LNCaP clone FGC (cell line): ENCODE results near the gene PNCK.

ENCODE experiments used
- DNase-seq: peaks from one replicate; pipeline ENCODE4 v3.0.0-alpha.2; 2011; ENCODE audit warnings: low read depth
- H3K4me3 ChIP-seq: 2 replicates; pipeline ENCODE4 v1.5.1; 2011; ENCODE audit warnings: mild to moderate bottlenecking, low read depth, low read length, control low read depth
- CTCF ChIP-seq: IDR thresholded peaks from 2 replicates; pipeline ENCODE4 v1.5.1; 2012; ENCODE audit warnings: mild to moderate bottlenecking; ENCODE audit not compliant: control insufficient read depth, insufficient read depth; ENCODE audit errors: extremely low read depth

Gene PNCK

DNA sequence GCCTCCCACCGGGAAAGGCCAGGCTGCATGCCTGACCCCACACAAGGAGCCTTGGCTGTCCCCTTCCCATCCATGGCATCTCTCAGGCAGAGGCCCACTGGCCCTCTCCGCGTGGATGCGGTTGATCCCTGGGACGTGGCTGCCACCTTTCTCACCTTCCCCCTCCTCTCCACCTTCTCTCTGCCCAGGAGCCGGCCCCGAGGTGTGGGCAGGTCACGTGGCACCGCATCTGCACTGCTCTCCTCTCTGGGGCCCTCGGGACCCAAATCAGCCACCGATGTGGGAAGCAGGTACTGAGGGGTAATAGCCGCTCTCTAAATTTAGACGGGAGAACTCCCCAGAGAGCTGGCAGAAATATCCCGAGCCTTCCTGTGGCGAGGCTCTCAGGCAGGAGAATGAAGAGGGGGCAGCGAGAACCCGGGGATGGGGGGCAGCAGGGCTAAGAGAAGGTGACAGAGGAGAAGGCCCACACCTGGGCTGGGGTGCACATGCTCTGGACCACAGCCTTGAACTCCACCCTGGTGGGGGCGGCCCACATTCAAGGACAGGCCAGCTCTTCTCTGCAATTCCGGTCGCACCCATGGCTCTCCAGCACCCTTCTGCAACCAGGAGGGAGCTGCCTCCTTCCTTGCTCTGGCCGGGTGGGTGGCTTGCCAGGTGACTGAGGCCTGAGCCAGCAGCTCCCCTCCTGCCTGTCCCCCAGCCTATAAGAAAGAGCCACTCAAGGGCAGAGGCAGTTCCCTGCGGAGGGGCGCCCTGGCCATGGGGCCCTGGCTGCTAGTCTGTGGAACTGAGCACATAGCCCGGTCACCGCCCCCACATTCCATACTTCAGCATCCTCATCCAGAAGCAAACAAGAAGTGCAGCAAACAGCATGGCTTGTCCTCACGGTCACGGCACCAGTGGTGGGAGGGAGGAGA is 36.2 kb downstream of the PNCK start:
- TF ChIP-seq CTCF, result no peak
- DNase-seq, result no peak
- H3K4me3 ChIP-seq, result no peak overlapping the region

DNA sequence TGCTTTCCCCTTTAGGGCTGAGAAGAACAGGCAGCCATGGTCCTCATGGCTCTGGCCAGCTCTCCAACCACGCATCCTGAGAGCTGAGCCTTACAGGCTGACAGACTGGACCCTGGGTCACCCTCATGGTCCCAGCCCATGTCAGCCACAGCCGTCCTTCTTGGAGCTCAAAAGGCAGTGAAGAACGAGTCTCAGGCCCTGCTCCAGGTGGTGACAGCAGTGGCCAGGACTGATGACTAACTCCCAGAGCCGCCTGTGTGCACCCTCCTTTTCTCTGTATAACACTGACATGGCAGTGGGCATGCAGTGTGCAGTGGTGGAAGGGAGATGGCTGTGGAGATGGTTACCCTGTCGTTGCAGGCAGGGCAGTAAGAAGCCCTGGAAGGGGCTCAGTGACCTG is 36.9 kb downstream of the PNCK start:
- TF ChIP-seq CTCF, result no peak
- no peak for DNase-seq

GRCh38 chrX:153635788-153636668 is 37.6 kb downstream of the PNCK start:
- no peak for DNase-seq

More for the DNA sequence above, 36.9 kb downstream of the PNCK start:
- no peak overlapping the region for H3K4me3 ChIP-seq

GRCh38 chrX:153635388-153635787 is 38.2 kb downstream of the PNCK start:
- no peak for TF ChIP-seq CTCF
- DNase-seq, result no peak
- no peak overlapping the region for H3K4me3 ChIP-seq

More at GRCh38 chrX:153635788-153636668, 37.6 kb downstream of the PNCK start:
- no peak for TF ChIP-seq CTCF
- no peak overlapping the region for H3K4me3 ChIP-seq

DNA sequence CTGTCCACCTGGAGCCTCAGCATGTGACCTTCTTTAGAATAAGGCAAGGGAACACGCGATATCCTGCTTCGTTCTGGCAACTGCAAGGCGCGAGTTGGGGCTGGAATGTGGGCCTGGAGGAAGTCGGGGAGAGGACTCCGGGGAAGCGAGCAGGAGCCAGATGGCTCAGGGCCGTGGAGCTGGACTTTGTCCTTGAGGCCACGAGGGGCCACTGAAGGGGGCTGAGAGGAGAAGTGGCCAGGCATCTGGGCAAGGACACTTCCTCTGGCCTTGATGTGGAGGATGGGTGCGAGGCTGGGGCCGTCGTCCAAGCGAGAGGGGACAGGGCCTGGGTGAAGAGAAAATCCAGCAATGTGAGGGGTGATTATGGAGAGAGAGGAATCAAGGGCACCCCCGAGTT is 38.8 kb downstream of the PNCK start:
- H3K4me3 ChIP-seq, result no peak overlapping the region
- TF ChIP-seq CTCF, result no peak
- DNase-seq, result no peak

GRCh38 chrX:153634236-153634635 is 39.4 kb downstream of the PNCK start:
- no peak overlapping the region for H3K4me3 ChIP-seq
- no peak for TF ChIP-seq CTCF
- no peak for DNase-seq
